ENCODE results near the gene UBR2. TPM values are rescaled to one million over a fixed set of nuclear protein-coding genes. Genes with fewer than 3 reads are reported as not detected.
"Not testable (repeated sequence)": the region's sequence is repeated elsewhere in the genome, so short reads cannot be mapped to it uniquely, and the experiment has no call there.

UBR2 gene
- polyA plus RNA-seq, 4 donors = 9.0 to 24.2 (median 13.0) TPM

DNA sequence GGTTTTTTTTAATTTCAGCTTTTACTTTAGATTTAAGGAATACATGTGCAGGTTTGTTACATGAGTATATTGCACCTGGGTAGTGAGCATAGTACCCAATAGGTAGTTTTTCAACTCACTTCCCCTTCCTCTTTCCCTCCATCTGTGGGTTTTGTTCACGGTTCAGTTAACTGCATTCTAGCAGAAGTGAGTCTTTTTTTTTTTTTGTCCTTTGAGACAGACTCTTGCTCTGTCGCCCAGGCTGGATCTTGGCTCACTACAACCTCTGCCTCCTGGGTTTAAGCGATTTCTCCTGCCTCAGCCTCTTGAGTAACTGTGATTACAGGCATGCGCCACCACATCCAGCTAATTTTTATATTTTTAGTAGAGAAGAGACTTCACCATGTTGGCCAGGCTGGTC, 8.7 kb downstream of the UBR2 start:
- H3K4me1 ChIP-seq (ENCODE audit: control insufficient read depth in 3 of 3, insufficient read depth in 2 of 3, low read depth in 1 of 3, low read length in 2 of 3) = peaks cover 0 to 5% (median 4%) of the 10 kb centered on the region in 3 donors
- H3K9me3 ChIP-seq (ENCODE audit: control insufficient read depth in 2 of 2, insufficient read depth in 1 of 2, low read depth in 1 of 2, low read length in 1 of 2) = no peaks in the 10 kb centered on the region
- no peak overlapping the region for H3K4me3 ChIP-seq (ENCODE audit: low read depth in 1 of 3, low read length in 3 of 3)
- H3K27ac ChIP-seq (ENCODE audit: low read depth in 1 of 3, low read length in 2 of 3) = peak overlapping the region in 1 of 3 donors; percentile 49
- peaks cover 6 to 19% (median 8%) of the 10 kb centered on the region in 3 donors for H3K36me3 ChIP-seq (ENCODE audit: control insufficient read depth in 3 of 3, insufficient read depth in 2 of 3, low read depth in 1 of 3, low read length in 3 of 3)
- no peaks in the 10 kb centered on the region for H3K27me3 ChIP-seq (ENCODE audit: control insufficient read depth in 3 of 3, insufficient read depth in 3 of 3, low read length in 3 of 3)
- FAIRE-seq (no peak), DNase-seq (peak in 1 of 2 donors; percentile 17)
- WGBS, 3 donors = 53 to 75% (median 63%) methylated on average over 4 of the region's 4 CpGs

DNA sequence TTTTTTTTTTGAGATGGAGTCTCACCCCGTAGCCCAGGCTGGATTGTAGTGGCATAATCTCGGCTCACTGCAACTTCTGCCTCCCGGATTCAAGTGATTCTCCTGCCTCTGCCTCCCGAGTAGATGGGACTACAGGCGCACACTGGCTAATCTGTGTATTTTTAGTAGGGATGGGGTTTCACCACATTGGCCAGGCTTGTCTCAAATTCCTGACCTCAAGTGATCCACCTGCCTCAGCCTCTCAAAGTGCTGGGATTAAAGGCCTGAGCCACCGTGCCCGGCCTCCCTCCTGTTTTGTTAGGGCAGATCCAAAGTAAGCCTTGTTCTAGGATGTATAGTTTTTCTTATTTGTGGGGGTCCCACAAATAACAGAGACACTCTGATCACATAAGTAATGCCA, 12.7 kb downstream of the UBR2 start:
- not testable (repeated sequence) for H3K4me3 ChIP-seq (ENCODE audit: low read depth in 1 of 3, low read length in 3 of 3); DNase-seq; FAIRE-seq; H3K4me1 ChIP-seq (ENCODE audit: control insufficient read depth in 3 of 3, insufficient read depth in 2 of 3, low read depth in 1 of 3, low read length in 2 of 3); H3K27ac ChIP-seq (ENCODE audit: low read depth in 1 of 3, low read length in 2 of 3); H3K9me3 ChIP-seq (ENCODE audit: control insufficient read depth in 2 of 2, insufficient read depth in 1 of 2, low read depth in 1 of 2, low read length in 1 of 2); H3K27me3 ChIP-seq (ENCODE audit: control insufficient read depth in 3 of 3, insufficient read depth in 3 of 3, low read length in 3 of 3)
- H3K36me3 ChIP-seq (ENCODE audit: control insufficient read depth in 3 of 3, insufficient read depth in 2 of 3, low read depth in 1 of 3, low read length in 3 of 3) = peaks cover 6 to 24% (median 8%) of the 10 kb centered on the region in 3 donors
- WGBS, 3 donors = 90 to 94% (median 91%) methylated on average over 7 of the region's 7 CpGs

DNA sequence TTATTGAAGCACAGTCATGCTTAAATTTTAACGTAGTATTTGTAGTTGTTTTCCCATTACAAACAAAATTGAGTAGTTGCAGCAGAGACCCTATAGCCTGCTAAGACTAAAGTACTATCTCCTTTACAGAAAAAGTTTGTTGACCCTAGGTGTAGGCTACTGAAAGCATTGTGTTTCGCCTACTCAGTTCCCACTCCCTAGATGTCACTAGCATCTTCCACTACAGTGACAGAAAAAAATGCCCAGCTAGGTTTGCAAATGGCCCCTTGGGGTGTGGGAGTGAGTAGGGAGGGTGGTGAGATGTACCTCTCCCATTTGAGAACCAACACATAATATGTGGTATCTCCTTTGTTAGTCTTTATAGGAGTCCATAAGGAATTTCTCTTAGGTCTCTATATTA, 34.5 kb downstream of the UBR2 start:
- H3K4me3 ChIP-seq (ENCODE audit: low read depth in 1 of 3, low read length in 3 of 3) = no peak overlapping the region
- no peak for FAIRE-seq
- no peaks in the 10 kb centered on the region for H3K4me1 ChIP-seq (ENCODE audit: control insufficient read depth in 3 of 3, insufficient read depth in 2 of 3, low read depth in 1 of 3, low read length in 2 of 3)
- WGBS, 3 donors = 96 to 100% (median 97%) methylated on average over 2 of the region's 2 CpGs
- no peaks in the 10 kb centered on the region for H3K9me3 ChIP-seq (ENCODE audit: control insufficient read depth in 2 of 2, insufficient read depth in 1 of 2, low read depth in 1 of 2, low read length in 1 of 2)
- H3K36me3 ChIP-seq (ENCODE audit: control insufficient read depth in 3 of 3, insufficient read depth in 2 of 3, low read depth in 1 of 3, low read length in 3 of 3) = peaks cover 0 to 18% (median 2%) of the 10 kb centered on the region in 3 donors
- DNase-seq = no peak
- H3K27me3 ChIP-seq (ENCODE audit: control insufficient read depth in 3 of 3, insufficient read depth in 3 of 3, low read length in 3 of 3) = no peaks in the 10 kb centered on the region
- H3K27ac ChIP-seq (ENCODE audit: low read depth in 1 of 3, low read length in 2 of 3) = no peak overlapping the region

GRCh38 chr6:42599558-42599957, 35.7 kb downstream of the UBR2 start:
- Histone ChIP-seq H3K9me3 (ENCODE audit: control insufficient read depth in 2 of 2, insufficient read depth in 1 of 2, low read depth in 1 of 2, low read length in 1 of 2) (no peaks in the 10 kb centered on the region), H3K4me3 (ENCODE audit: low read depth in 1 of 3, low read length in 3 of 3) (no peak overlapping the region), H3K4me1 (ENCODE audit: control insufficient read depth in 3 of 3, insufficient read depth in 2 of 3, low read depth in 1 of 3, low read length in 2 of 3) (no peaks in the 10 kb centered on the region), H3K27me3 (ENCODE audit: control insufficient read depth in 3 of 3, insufficient read depth in 3 of 3, low read length in 3 of 3) (no peaks in the 10 kb centered on the region), H3K36me3 (ENCODE audit: control insufficient read depth in 3 of 3, insufficient read depth in 2 of 3, low read depth in 1 of 3, low read length in 3 of 3) (peaks cover 0 to 20% (median 2%) of the 10 kb centered on the region in 3 donors), H3K27ac (ENCODE audit: low read depth in 1 of 3, low read length in 2 of 3) (no peak overlapping the region)
- FAIRE-seq (no peak), DNase-seq (no peak)
- WGBS, 3 donors = 89 to 97% (median 94%) methylated on average over 3 of the region's 3 CpGs

DNA sequence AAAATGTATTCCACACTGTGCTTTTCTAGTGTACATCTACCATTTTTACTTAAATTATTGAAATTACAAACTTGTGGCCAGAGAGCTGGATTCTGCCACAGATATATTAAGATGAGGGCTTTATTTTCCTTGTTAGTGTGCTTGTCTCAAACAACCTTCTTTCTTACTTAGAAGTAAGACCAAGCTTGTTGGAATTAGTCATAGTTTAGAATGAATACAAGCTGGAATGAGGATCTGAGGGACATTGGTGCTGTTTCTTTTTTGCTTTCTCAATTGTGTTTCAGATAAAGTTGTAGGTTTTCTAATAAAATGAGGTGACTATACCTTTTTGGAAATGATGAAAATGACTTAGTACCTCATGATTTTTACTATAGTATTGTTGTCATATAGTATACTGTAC, 40.3 kb downstream of the UBR2 start:
- no peak for FAIRE-seq

GRCh38 chr6:42604699-42605098, 40.9 kb downstream of the UBR2 start:
- not testable (repeated sequence) for H3K4me1 ChIP-seq (ENCODE audit: control insufficient read depth in 3 of 3, insufficient read depth in 2 of 3, low read depth in 1 of 3, low read length in 2 of 3); DNase-seq; H3K27ac ChIP-seq (ENCODE audit: low read depth in 1 of 3, low read length in 2 of 3); H3K27me3 ChIP-seq (ENCODE audit: control insufficient read depth in 3 of 3, insufficient read depth in 3 of 3, low read length in 3 of 3); FAIRE-seq; H3K4me3 ChIP-seq (ENCODE audit: low read depth in 1 of 3, low read length in 3 of 3); H3K9me3 ChIP-seq (ENCODE audit: control insufficient read depth in 2 of 2, insufficient read depth in 1 of 2, low read depth in 1 of 2, low read length in 1 of 2)
- WGBS, 3 donors = 95 to 100% (median 96%) methylated on average over 2 of the region's 2 CpGs
- H3K36me3 ChIP-seq (ENCODE audit: control insufficient read depth in 3 of 3, insufficient read depth in 2 of 3, low read depth in 1 of 3, low read length in 3 of 3) = peaks cover 3 to 34% (median 6%) of the 10 kb centered on the region in 3 donors

More for the DNA sequence above, 40.3 kb downstream of the UBR2 start:
- Histone ChIP-seq H3K4me1 (ENCODE audit: control insufficient read depth in 3 of 3, insufficient read depth in 2 of 3, low read depth in 1 of 3, low read length in 2 of 3) (no peaks in the 10 kb centered on the region), H3K9me3 (ENCODE audit: control insufficient read depth in 2 of 2, insufficient read depth in 1 of 2, low read depth in 1 of 2, low read length in 1 of 2) (no peaks in the 10 kb centered on the region), H3K4me3 (ENCODE audit: low read depth in 1 of 3, low read length in 3 of 3) (no peak overlapping the region), H3K27ac (ENCODE audit: low read depth in 1 of 3, low read length in 2 of 3) (no peak overlapping the region), H3K27me3 (ENCODE audit: control insufficient read depth in 3 of 3, insufficient read depth in 3 of 3, low read length in 3 of 3) (no peaks in the 10 kb centered on the region), H3K36me3 (ENCODE audit: control insufficient read depth in 3 of 3, insufficient read depth in 2 of 3, low read depth in 1 of 3, low read length in 3 of 3) (peaks cover 3 to 32% (median 7%) of the 10 kb centered on the region in 3 donors)
- DNase-seq = no peak

GRCh38 chr6:42610416-42610815, 46.6 kb downstream of the UBR2 start:
- Histone ChIP-seq H3K4me1 (ENCODE audit: control insufficient read depth in 3 of 3, insufficient read depth in 2 of 3, low read depth in 1 of 3, low read length in 2 of 3) (no peaks in the 10 kb centered on the region), H3K9me3 (ENCODE audit: control insufficient read depth in 2 of 2, insufficient read depth in 1 of 2, low read depth in 1 of 2, low read length in 1 of 2) (no peaks in the 10 kb centered on the region), H3K36me3 (ENCODE audit: control insufficient read depth in 3 of 3, insufficient read depth in 2 of 3, low read depth in 1 of 3, low read length in 3 of 3) (peaks cover 3 to 35% (median 8%) of the 10 kb centered on the region in 3 donors), H3K27ac (ENCODE audit: low read depth in 1 of 3, low read length in 2 of 3) (no peak overlapping the region), H3K4me3 (ENCODE audit: low read depth in 1 of 3, low read length in 3 of 3) (no peak overlapping the region), H3K27me3 (ENCODE audit: control insufficient read depth in 3 of 3, insufficient read depth in 3 of 3, low read length in 3 of 3) (no peaks in the 10 kb centered on the region)
- FAIRE-seq (no peak), DNase-seq (no peak)
- WGBS, 3 donors = 85 to 90% (median 86%) methylated on average over 3 of the region's 3 CpGs

GRCh38 chr6:42615518-42615917, 51.7 kb downstream of the UBR2 start:
- DNase-seq (no peak), FAIRE-seq (no peak)
- Histone ChIP-seq H3K27ac (ENCODE audit: low read depth in 1 of 3, low read length in 2 of 3) (no peak overlapping the region), H3K36me3 (ENCODE audit: control insufficient read depth in 3 of 3, insufficient read depth in 2 of 3, low read depth in 1 of 3, low read length in 3 of 3) (peaks cover 10 to 32% (median 16%) of the 10 kb centered on the region in 3 donors), H3K4me3 (ENCODE audit: low read depth in 1 of 3, low read length in 3 of 3) (no peak overlapping the region), H3K9me3 (ENCODE audit: control insufficient read depth in 2 of 2, insufficient read depth in 1 of 2, low read depth in 1 of 2, low read length in 1 of 2) (no peaks in the 10 kb centered on the region), H3K27me3 (ENCODE audit: control insufficient read depth in 3 of 3, insufficient read depth in 3 of 3, low read length in 3 of 3) (no peaks in the 10 kb centered on the region), H3K4me1 (ENCODE audit: control insufficient read depth in 3 of 3, insufficient read depth in 2 of 3, low read depth in 1 of 3, low read length in 2 of 3) (no peaks in the 10 kb centered on the region)
- WGBS, 3 donors = 97 to 100% (median 97%) methylated on average over 2 of the region's 2 CpGs

DNA sequence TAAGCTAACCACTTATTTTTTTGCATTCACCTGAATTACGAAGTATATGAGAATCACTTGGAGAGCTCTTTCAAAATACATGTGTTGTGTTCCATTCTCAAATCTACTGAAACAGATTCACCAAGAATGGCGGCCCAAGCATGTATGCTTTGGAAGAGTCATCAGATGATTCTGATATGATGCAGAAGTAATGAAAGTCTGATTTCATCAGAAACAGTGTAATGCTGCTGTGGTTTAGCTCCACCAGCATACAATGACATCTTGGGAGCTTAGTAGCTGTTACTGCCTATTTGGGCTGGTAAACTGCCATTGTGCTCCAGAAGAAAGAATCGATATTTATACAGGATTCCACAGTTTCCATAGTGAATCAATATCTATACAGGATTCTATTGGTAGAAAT, 52.9 kb downstream of the UBR2 start:
- WGBS, 3 donors = 91 to 93% (median 92%) methylated on average over 3 of the region's 3 CpGs
- FAIRE-seq = no peak
- peaks cover 10 to 34% (median 16%) of the 10 kb centered on the region in 3 donors for H3K36me3 ChIP-seq (ENCODE audit: control insufficient read depth in 3 of 3, insufficient read depth in 2 of 3, low read depth in 1 of 3, low read length in 3 of 3)
- H3K4me1 ChIP-seq (ENCODE audit: control insufficient read depth in 3 of 3, insufficient read depth in 2 of 3, low read depth in 1 of 3, low read length in 2 of 3) = no peaks in the 10 kb centered on the region
- DNase-seq = no peak
- H3K27me3 ChIP-seq (ENCODE audit: control insufficient read depth in 3 of 3, insufficient read depth in 3 of 3, low read length in 3 of 3) = no peaks in the 10 kb centered on the region
- H3K4me3 ChIP-seq (ENCODE audit: low read depth in 1 of 3, low read length in 3 of 3) = no peak overlapping the region
- no peak overlapping the region for H3K27ac ChIP-seq (ENCODE audit: low read depth in 1 of 3, low read length in 2 of 3)
- no peaks in the 10 kb centered on the region for H3K9me3 ChIP-seq (ENCODE audit: control insufficient read depth in 2 of 2, insufficient read depth in 1 of 2, low read depth in 1 of 2, low read length in 1 of 2)
